GM19193 (cell line): ENCODE results near the gene RCE1.

Experiments used
- POLR2A ChIP-seq: IDR thresholded peaks from 4 replicates; pipeline ENCODE4 v1.6.1; 2011; ENCODE audit not compliant: insufficient read depth, insufficient read length; ENCODE audit errors: extremely low read depth

Gene RCE1, protein sequence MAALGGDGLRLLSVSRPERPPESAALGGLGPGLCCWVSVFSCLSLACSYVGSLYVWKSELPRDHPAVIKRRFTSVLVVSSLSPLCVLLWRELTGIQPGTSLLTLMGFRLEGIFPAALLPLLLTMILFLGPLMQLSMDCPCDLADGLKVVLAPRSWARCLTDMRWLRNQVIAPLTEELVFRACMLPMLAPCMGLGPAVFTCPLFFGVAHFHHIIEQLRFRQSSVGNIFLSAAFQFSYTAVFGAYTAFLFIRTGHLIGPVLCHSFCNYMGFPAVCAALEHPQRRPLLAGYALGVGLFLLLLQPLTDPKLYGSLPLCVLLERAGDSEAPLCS

DNA sequence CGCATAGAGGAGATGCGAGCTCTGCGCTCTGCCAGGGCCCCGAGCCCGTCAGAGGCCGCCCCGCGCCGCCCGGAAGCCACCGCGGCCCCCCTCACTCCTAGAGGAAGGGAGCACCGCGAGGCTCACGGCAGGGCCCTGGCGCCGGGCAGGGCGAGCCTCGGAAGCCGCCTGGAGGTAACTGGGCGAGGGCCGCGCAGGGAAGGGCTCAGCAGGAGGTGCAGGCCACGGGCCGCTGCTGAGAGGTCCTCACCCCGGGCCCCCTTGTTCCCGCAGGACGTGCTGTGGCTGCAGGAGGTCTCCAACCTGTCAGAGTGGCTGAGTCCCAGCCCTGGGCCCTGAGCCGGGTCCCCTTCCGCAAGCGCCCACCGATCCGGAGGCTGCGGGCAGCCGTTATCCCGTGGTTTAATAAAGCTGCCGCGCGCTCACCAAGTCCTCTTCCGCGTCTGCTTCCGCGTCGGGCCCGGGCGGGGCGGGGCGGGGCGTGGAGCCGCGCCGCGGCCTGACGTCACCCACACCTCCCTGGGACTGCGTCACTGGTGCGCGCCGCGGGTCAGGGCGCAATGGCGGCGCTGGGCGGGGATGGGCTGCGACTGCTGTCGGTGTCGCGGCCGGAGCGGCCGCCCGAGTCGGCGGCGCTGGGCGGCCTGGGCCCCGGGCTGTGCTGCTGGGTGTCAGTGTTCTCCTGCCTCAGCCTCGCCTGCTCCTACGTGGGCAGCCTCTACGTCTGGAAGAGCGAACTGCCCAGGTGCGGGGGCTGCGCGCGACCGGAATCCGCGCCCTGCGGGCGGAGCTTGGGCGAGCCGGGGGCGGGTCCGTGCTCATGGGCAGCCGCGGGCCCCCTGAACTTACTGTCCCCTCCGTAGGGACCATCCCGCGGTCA lies at the start of gene RCE1:
Gene RCE1, plus strand, starts transcription at position 546 of the 880 bp plus-strand sequence. Its CDS starts 15 bp downstream, at position 561.
- peak; percentile 93 for TF ChIP-seq POLR2A

DNA sequence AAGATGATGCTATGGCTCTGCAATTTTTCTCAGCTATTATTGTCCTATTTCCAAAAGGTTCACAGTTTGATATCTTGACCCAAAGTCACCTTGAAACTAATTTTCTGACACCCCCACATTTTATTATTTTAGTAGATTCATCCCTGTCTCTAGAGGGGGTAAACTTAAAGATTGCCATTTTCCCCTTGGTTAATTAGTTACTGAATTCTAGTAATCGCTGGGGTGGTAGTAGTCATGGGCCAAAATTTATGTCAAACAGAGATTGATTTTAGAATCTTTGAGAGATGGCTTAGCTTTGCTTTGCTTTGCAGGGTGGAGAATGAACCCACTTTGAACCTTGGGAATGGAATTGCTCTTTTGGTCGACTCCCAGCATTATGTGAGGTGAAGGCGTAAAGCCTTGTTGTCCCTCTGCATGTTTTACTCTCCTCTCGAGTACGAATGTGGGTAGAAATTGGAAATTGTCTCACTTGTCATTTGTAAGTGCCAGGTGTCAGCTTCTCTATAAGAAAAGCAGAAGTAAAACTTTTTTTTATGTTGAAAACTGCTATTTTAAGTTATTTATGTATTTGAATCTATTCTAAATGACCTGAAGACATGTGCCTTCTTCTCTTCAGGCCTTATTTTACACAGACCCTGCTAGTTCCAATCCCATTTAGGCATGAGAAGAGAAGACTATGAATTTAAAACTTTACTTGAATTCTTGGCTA lies 42.4 kb upstream of the RCE1 start:
- no peak for TF ChIP-seq POLR2A

DNA sequence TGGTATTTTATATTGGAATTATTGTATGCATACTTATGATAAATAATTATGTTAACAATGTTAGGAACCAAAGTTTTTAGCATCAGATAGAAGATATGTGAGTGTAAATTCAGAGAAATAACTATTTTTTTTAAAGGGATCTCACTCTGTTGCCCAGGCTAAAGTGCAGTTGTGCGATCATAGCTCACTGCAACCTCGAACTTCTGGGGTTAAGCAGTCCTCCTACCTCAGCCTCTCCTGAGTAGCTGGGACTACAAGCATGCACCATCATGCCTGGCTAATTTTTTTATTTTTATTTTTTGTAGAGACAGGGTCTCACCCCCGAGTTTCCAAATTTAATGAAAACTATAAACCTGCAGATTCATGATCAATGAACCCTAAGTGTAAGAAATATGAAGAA lies 33.6 kb upstream of the RCE1 start:
- TF ChIP-seq POLR2A = no peak

DNA sequence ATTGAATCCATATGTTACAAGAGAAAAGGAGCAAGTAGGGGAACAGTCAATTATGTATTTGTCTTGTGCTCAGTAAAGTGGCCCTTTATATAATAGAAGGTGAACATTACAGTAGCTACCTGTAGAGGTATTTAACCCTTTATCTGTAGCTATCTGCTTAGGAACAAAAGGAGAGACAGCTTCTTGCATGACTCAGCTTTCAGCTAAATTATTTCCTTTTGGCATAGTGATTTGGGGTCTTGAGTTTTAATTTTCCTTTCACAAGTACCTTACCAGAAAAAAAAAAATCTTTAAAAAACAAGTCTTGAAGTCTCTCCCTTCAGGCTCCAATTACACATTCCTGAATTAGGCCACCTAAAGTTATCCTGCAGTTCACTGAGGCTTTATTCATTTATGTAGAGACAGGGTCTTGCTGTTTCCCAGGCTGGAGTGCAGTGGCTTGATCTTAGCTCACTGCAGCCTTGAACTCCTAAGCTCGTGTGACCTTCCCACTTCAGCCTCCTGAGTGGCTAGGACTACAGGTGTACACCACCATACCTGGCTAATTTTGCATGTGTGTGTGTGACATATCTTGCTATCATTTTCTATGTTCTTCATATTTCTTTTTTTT lies 32.6 kb upstream of the RCE1 start:
- no peak for TF ChIP-seq POLR2A

DNA sequence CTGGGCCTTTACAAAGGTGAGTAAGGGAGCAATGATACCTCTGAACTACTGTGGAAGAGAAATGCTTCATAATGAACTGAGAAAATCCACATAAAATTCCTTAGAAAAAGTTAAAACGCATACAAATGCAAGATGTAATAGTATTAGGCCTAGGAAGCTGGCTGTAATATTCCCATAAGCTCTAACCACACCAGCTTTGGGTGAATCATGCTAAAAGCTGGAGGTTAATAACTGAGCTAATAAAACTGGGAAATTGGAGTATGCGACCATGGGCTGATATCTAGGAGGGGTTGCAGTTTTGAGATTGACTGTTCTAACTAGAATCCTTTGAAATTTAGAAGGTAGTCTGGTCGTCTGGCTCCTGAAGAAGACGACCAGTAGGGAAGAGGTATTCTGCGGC lies 28.6 kb upstream of the RCE1 start:
- no peak for TF ChIP-seq POLR2A

DNA sequence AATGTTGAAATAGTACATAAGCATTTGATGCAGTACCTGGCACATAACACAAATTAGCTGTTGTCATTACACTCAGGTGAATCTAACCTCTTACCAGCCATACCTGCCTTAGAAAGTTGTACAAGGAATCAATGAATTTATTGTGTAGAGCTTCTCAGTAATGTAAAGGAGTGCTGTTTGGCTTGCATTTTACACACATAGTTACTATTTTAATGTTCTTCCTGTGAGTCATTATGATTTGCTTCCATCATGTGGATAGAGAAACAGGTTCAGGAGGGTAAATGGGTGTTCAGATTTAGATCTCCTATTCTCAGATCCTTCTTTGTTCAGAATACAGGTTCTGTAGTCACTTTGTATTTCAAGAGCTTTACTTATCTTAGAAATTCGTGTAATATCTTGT lies 27.6 kb upstream of the RCE1 start:
- no peak for TF ChIP-seq POLR2A

DNA sequence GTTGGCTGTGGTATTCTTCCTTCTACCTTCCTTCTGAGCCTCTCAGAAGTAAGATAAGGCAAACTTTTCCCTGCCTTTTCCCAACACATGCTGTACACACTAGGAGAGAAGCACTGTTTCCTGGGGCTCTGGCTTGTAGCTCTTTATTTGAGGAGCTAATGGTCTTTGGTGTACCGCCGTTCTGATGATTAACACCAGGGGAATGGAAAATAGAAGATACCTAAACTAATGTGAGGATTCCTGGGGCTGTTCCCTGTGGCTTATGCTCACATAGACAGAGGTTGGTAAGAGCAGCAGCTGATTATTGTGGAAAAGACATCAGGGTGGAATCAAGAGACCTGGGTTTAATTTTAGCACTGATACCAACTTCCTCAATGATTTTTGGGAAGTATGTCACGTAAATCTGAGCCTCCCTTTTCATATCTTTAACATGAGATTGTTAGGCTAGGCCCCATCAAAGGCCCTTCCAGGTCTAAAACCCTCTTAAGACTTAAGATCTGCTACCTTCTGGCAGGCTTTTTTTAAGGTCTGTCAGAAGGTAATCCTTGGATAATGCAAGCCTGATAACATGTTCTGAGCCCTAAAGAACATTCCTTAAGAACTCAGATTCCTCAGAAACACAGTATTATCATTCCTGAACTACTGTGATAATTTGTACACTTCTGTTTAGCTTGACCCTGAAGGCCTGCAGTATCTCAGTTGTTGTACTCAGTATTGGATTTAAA lies 24.8 kb upstream of the RCE1 start:
- TF ChIP-seq POLR2A = no peak

DNA sequence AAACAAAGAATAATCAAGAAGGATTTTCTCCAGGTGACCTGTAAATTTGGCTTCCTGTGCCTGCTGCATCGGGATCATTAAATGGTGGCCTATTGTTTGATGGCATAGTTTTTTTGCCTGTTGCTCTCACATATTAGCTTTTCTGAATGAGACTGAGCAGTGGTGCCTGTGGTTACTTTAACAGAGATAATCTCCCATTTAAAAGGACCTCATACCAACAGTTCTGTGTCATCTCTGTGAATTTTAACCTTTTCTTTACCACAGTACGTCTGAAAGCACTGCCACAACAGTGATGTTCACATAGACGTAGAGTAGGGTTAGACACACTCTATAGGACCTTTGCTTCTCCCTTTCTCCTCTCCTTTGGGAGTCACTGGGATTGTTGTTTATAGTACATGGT lies 22.9 kb upstream of the RCE1 start:
- TF ChIP-seq POLR2A = no peak

DNA sequence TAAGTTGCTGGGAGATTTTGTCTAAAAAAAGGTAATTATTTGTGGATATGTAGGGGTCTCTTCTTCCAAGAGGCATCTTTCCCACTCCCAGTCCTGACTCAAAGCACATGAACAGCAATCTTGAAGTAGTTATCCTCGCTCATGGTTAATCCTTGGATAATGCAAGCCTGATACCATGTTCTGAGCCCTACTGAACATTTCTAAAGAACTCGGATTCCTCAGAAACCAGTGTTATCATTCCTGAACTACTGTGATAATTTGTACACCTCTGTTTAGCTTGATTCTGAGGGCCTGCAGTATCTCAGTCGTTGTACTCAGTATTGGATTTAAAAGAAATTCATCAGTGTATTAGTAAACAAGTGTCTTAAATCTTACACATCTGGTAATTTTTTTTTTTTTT lies 22.3 kb upstream of the RCE1 start:
- TF ChIP-seq POLR2A = no peak

DNA sequence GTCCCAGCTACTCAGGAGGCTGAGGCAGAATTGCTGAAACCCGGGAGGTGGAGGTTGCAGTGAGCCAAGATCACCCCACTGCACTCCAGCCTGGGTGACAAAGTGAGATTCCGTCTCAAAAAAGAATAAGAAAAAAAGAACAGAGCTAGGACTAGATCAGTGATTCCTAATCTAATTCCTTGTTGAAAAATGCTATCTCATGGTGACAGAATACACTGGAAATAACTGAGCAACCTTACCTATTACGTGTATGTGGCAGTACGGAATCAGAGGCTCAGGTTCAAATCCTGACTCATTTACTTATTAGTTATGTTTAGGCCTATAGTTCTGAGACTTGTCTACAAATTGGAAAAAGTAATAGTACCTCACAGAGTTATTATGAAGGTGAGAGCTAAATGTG lies 19.5 kb upstream of the RCE1 start:
- no peak for TF ChIP-seq POLR2A

DNA sequence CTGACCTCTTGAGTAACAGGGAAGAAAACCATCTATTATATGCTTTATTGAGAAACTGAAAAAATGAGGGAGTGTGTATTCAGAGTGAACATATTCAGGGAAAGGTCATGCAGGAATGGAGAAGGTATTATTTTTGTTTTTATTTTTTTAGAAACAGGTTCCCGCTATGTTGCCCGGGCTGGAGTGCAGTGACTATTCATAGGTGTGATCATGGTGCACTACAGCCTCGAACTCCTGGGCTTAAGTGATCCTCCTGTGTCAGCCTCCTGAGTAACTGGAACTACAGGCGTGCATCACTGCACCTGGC lies 8.7 kb upstream of the RCE1 start:
- no peak for TF ChIP-seq POLR2A

DNA sequence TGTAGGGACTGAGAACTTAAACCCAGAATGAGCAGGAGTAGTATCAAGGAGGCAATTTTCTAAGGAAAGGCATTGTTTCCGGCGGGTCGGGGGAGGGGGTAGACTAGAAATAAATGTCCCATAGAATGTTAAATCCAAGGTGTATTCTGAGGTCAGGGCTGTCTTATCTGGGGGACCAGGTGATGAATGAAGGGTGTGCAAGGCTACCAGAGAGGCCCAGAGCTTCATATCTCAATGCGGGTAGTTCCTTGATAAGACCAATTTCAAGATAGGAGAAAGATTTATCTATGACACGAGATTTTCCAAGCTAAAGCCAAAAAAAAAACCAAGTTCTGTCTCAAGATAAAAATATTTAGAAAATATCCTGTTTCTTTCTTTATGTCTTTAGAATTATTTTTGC lies 8.3 kb upstream of the RCE1 start:
- TF ChIP-seq POLR2A = no peak

DNA sequence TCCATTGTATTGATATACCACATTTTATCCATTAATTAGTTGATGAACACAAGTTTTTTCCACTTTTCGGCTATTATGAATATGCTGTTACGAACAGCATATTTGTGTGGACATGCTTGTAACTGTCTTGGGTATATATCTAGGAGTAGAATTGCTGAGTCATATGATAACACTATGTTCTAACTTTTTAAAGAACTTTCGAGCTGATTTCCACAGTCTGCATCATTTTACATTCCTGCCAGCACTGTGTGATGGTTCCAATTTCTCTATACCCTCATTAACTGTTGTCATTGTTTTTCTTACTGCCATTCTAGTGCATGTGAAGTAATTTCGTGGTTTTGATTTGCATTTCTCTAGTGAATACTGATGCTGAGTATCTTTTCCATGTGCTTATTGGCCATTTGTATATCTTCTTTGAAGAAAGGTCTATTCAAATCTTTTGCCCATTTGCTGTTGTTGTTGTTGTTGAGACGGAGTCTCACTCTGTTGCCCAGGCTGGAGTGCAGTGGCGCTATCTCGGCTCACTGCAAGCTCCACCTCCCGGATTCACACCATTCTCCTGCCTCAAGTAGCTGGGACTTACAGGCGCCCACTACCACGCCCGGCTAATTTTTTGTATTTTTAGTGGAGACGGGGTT lies 7.4 kb upstream of the RCE1 start:
- no peak for TF ChIP-seq POLR2A
